ENCODE data around the gene HMOX1.
"Not testable (repeated sequence)": the region's sequence is repeated elsewhere in the genome, so short reads cannot be mapped to it uniquely, and the experiment has no call there.

Gene HMOX1

DNA sequence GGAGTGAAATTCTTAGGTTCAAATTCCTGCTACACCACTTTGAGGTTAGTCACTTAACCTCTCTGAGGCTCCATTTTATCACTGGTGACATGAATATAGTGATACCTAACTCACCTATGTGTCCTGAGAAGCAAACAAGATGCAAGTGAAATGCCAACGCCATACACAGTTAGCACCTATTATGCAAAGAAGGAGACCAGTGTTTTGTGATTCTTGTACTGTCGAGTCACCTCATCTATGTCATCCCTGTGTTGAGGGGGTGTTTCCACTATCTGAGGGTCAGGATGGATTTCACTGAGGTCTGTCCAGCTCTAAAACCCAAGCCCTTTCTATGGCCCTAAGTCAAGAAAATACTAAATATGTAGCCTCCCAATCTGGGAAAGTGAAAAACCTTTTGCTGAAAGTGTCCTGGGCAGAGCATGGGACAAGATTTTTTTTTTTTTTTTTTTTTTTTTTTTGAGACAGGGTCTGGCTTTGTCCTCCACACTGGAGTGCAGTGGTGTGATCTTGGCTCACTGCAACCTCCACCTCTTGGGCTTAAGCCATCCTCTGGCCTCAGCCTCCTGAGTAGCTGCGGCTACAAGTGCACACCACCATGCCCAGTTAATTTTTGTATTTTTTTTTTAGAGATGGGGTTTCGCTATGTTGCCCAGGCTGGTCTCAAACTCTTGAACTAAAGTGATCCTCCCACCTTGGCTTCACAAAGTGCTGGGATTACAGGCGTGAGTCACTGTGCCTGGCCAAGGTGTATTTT is 14.1 kb downstream of the HMOX1 start:
- CTCF ChIA-PET: no interaction called here
- no peak overlapping the region for H3K4me3 ChIP-seq (ENCODE audit: low read depth, low read length)
- no peak for DNase-seq (ENCODE audit: low read depth, low spot score)
- TF ChIP-seq, protein P1, sequence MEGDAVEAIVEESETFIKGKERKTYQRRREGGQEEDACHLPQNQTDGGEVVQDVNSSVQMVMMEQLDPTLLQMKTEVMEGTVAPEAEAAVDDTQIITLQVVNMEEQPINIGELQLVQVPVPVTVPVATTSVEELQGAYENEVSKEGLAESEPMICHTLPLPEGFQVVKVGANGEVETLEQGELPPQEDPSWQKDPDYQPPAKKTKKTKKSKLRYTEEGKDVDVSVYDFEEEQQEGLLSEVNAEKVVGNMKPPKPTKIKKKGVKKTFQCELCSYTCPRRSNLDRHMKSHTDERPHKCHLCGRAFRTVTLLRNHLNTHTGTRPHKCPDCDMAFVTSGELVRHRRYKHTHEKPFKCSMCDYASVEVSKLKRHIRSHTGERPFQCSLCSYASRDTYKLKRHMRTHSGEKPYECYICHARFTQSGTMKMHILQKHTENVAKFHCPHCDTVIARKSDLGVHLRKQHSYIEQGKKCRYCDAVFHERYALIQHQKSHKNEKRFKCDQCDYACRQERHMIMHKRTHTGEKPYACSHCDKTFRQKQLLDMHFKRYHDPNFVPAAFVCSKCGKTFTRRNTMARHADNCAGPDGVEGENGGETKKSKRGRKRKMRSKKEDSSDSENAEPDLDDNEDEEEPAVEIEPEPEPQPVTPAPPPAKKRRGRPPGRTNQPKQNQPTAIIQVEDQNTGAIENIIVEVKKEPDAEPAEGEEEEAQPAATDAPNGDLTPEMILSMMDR (IDR thresholded peaks at IDR 0.05; ENCODE audit: insufficient read depth, low read length, missing control alignments): no peak
- POLR2A ChIA-PET: interaction anchor here (1.1 kb wide), 1 partner anchor 44 kb away, joined by 7 read pairs; no protein-coding TSS in a partner anchor

DNA sequence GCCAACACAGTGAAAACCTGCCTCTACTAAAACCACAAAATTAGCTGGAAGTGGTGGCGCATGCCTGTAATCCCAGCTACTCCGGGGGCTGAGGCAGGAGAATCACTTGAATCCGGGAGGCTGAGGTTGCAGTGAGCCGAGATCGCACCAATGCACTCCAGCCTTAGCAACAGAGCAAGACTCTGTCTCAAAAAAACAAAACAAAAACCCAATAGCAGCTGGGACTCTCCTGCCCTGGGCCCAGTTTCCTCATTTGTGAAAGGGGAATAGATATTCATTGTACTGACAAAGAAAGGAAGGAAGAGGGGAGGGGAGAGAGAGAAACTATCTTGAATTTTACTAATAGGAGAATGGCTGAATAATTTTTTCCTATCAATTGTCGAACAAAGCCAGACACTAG is 15.7 kb downstream of the HMOX1 start:
- CTCF ChIA-PET; H3K4me3 ChIP-seq (ENCODE audit: low read depth, low read length); DNase-seq (ENCODE audit: low read depth, low spot score): not testable (repeated sequence)
- POLR2A ChIA-PET: interaction anchor here (0.5 kb wide), 1 partner anchor 215 kb away, joined by 3 read pairs; no protein-coding TSS in a partner anchor

DNA sequence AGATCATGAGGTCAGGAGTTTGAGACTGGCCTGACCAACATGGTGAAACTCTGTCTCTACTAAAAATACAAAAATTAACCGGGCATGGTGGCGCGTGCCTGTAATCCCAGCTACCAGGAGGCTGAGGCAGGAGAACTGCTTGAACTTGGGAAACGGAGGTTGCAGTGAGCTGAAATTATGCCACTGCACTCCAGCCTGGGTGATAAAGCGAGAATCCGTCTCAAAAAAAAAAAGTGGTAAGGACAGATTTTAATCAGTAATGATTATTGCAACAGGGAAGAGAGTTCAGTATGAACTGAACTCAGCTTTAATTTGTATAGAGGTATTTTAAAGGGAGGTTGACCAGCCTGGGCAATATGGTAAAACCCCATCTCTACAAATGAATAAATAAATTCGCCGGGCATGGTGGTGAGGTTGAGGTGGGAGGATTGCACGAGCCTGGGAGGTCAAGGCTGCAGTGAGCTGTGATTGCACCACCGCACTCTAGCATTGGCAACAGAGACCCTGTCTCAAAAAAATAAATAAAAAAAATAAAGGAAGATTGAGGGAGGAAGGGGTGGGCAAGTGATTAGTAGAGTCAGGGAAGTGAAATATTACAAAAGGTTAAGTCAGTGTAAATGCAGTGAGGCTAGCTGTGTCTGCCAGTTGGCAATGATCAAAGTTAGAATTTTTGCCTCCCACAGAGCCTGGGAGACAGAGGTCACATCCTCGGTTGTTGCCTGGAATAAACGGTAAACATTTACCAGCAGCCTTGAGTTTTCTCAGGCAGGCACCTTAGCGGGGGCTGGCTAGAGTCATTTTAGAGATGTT is 16.4 kb downstream of the HMOX1 start:
- ChIA-PET CTCF (interaction anchor here (1.1 to 1.2 kb wide), 2 partner anchors 13 to 33 kb away, joined by 3 to 5 read pairs; no protein-coding TSS in a partner anchor), POLR2A (interaction anchor here (0.5 kb wide), 1 partner anchor 214 kb away, joined by 3 read pairs; no protein-coding TSS in a partner anchor)
- TF ChIP-seq, protein P1 (IDR thresholded peaks at IDR 0.05; ENCODE audit: insufficient read depth, low read length, missing control alignments): no peak
- no peak for DNase-seq (ENCODE audit: low read depth, low spot score)
- H3K4me3 ChIP-seq (ENCODE audit: low read depth, low read length): no peak overlapping the region

DNA sequence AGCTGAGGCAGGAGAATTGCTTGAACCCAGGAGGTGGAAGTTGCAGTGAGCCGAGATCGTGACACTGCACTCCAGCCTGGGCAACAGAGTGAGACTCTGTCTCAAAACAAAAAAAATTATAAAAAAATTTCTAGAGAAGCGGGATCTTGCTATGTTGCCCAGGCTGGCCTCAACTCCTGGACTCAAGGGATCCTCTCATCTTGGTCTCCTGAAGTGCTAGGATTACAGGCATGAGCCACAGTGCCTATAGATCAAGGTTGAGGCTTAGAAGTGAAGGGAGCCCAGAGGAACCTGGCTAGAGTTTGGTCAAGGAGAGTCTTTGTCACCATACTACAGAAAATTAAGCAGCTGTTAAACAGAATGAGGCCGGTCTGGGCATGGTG is 17.7 kb downstream of the HMOX1 start:
- H3K4me3 ChIP-seq (ENCODE audit: low read depth, low read length): no peak overlapping the region
- DNase-seq (ENCODE audit: low read depth, low spot score): no peak
- POLR2A ChIA-PET: no interaction called here
- TF ChIP-seq, protein P1 (IDR thresholded peaks at IDR 0.05; ENCODE audit: insufficient read depth, low read length, missing control alignments): no peak
- CTCF ChIA-PET: interaction anchor here (1.2 kb wide), 1 partner anchor 14 kb away, joined by 3 read pairs; no protein-coding TSS in a partner anchor

DNA sequence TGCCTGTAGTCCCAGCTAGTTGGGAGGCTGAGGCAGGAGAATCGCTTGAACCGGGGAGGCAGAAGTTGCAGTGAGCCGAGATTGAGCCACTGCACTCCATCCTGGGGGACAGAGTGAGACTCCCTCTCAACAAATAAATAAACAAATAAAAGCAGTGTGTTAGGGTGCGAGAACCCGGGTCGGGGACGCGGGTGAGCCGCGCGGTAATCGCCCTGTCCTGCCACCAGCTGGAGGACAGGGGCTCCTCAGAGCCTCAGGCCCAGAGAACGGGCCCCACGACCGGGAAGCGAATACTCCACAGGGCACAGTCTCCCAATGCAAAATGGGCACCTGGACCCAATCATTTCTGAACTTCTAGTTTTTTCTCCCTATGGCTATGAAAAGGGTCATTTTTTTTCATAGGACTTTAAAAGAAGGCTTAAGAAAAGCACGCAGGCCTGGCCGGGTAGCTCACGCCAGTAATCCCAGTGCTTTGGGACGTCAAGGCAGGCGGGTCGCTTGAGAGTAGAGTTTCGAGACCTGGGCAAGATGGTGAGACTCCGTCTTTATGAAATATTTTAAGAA is 18.3 kb downstream of the HMOX1 start:
- ChIA-PET POLR2A (no interaction called here), CTCF (no interaction called here)
- DNase-seq (ENCODE audit: low read depth, low spot score): no peak
- TF ChIP-seq, protein P1 (IDR thresholded peaks at IDR 0.05; ENCODE audit: insufficient read depth, low read length, missing control alignments): no peak
- H3K4me3 ChIP-seq (ENCODE audit: low read depth, low read length): peak overlapping the region; percentile 61

DNA sequence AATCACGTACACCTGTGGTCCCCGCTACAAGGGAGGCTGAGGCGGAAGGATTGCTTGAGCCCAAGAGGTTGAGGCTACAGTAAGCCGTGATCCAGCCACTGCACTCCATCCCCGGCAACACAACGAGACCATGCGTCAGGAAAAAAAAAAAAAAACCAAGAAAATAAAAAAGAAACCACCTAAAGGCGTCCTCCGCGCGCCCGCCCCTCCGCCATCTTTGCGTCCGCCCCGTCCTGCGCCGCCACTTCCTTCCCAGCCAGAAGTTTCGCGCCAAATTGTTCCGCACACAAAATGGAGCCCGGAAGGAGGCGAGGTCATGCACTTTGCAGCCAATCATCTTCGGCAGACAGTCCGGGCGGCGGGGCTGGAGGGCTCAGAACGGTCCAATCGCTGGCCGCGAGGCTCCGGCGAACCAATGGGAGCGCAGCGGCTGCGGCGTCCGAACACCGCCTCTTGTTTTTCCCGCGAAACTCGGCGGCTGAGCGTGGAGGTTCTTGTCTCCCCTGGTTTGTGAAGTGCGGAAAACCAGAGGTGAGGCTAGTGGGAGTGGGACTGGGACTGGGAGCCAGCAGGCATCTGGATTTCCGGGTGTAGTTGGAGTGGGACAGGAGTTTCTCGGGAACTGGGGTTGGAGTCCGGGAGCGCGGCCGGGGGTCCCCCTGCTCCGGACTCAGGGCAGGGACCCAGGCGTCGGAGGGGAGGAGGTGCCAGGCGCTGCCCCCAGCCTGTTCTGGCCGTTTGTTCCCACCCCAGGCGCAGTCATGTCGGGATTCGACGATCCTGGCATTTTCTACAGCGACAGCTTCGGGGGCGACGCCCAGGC is 19.0 kb downstream of the HMOX1 start, which contains the start of gene MCM5:
Gene MCM5, plus strand, starts transcription at position 463 of the 823 bp plus-strand sequence. Its CDS starts 299 bp downstream, at position 762.
- CTCF ChIA-PET: no interaction called here
- POLR2A ChIA-PET: no interaction called here
- TF ChIP-seq, protein P1 (IDR thresholded peaks at IDR 0.05; ENCODE audit: insufficient read depth, low read length, missing control alignments): no peak
- H3K4me3 ChIP-seq (ENCODE audit: low read depth, low read length): peak within 1 kb of the TSS; percentile 89
- DNase-seq (ENCODE audit: low read depth, low spot score): peak; percentile 72

All from AG04449 (cell line).